ENCODE measurements around the gene TMED4. TPM values are rescaled to one million over a fixed set of nuclear protein-coding genes. Genes with fewer than 3 reads are reported as not detected.

TMED4 gene
- total RNA-seq, 3 donors from 2014 or later = 76.7 to 93.3 (median 84.9) TPM

DNA sequence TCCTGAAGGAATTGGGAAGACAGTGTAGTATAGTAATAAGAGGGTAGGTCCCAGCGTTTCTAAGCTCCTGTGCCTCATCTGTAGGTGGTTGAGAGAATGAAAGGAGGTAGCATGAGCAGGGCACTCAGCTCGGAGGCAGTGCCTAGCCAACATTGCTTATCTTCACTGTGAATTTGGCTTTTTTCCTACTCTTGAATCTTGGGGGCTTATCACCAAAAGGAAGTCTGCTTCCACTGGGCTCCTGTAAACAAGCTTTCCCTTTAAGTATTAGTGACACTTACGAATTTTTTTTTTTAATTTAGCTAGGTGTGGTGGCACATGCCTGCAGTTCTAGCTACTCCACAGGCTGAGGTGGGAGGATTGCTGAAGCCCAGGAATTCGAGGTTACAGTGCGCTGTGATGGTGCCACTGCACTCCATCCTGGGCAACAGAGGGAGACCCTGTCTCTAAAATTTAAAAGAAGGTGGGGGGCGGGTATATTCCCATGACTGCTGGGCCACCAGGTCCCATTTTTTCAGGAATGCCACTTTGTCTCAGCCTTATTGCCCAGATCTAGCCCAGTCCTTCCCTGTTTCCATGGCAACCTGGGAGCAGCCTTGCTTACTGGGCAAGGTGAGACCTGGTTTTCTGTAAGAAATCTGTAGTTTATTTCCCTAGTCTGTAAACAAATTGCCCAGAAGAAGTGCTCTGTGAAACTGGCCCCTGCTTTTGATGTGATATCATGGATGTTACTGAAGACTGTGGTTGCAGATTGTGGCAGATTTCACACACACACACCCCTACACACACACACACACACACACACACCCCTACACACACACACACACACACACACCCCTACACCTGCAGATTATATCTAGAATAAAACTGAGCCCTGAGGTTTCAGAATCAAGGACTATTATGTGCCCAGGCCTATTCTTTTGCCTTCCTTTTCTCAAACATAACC, 43.8 kb upstream of the TMED4 start:
- Histone ChIP-seq H3K4me3 (no peak overlapping the region), H3K4me1 (ENCODE audit: low read depth) (peaks cover 14% of the 10 kb centered on the region), H3K36me3 (ENCODE audit: low read depth) (peaks cover 6% of the 10 kb centered on the region), H3K9me3 (no peaks in the 10 kb centered on the region)
- DNase-seq = peak in 1 of 3 donors; percentile 7
- intact Hi-C loops (cut with DNase I, micrococcal nuclease) = no loop called here
- no peak for ATAC-seq
- no peak for TF ChIP-seq CTCF (IDR thresholded peaks at IDR 0.05)

DNA sequence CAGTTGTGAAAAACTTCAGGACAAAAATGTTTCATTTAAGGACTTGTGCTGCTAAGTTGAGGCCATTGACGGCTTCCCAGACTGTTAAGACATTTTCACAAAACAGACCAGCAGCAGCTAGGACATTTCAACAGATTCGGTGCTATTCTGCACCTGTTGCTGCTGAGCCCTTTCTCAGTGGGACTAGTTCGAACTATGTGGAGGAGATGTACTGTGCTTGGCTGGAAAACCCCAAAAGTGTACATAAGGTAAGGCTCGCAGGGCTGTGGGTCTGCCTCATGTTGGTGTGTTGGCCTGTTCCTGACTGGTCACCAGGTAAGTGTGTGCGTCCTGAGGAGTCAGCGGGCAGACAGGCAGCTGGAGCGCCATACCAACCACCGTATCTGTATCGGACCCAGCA, 42.3 kb upstream of the TMED4 start:
- Histone ChIP-seq H3K4me1 (ENCODE audit: low read depth) (peaks cover 21% of the 10 kb centered on the region), H3K36me3 (ENCODE audit: low read depth) (peaks cover 6% of the 10 kb centered on the region)
- TF ChIP-seq CTCF (IDR thresholded peaks at IDR 0.05) = no peak

GRCh38 chr7:44622342-44623151, 40.5 kb upstream of the TMED4 start:
- Histone ChIP-seq H3K4me3 (no peak overlapping the region), H3K36me3 (ENCODE audit: low read depth) (peaks cover 6% of the 10 kb centered on the region), H3K9me3 (no peaks in the 10 kb centered on the region), H3K4me1 (ENCODE audit: low read depth) (peaks cover 30% of the 10 kb centered on the region)
- TF ChIP-seq CTCF (IDR thresholded peaks at IDR 0.05) = no peak
- no peak for DNase-seq
- ATAC-seq = peak; percentile 82
- intact Hi-C loops (cut with DNase I, micrococcal nuclease) = no loop called here

More for the DNA sequence above, 42.3 kb upstream of the TMED4 start:
- no peak for ATAC-seq
- Histone ChIP-seq H3K9me3 (no peaks in the 10 kb centered on the region), H3K4me3 (no peak overlapping the region)
- intact Hi-C loops (cut with DNase I, micrococcal nuclease) = no loop called here
- peak in 1 of 3 donors; percentile 18 for DNase-seq

- H3K4me1 ChIP-seq (ENCODE audit: low read depth) = peaks cover 33% of the 10 kb centered on the region
- no peaks in the 10 kb centered on the region for H3K9me3 ChIP-seq
- no peak for TF ChIP-seq CTCF (IDR thresholded peaks at IDR 0.05)
- intact Hi-C loops (cut with DNase I, micrococcal nuclease) = no loop called here
- ATAC-seq (no peak), DNase-seq (peak in 1 of 3 donors; percentile 2)
- H3K4me3 ChIP-seq = no peak overlapping the region
- peaks cover 6% of the 10 kb centered on the region for H3K36me3 ChIP-seq (ENCODE audit: low read depth)
Measured at GRCh38 chr7:44621750-44622103, 39.7 kb upstream of the TMED4 start.

GRCh38 chr7:44621034-44621749, 39.2 kb upstream of the TMED4 start:
- Histone ChIP-seq H3K9me3 (no peaks in the 10 kb centered on the region), H3K4me3 (no peak overlapping the region), H3K36me3 (ENCODE audit: low read depth) (peaks cover 6% of the 10 kb centered on the region), H3K4me1 (ENCODE audit: low read depth) (peaks cover 33% of the 10 kb centered on the region)
- intact Hi-C loops (cut with DNase I, micrococcal nuclease) = no loop called here
- DNase-seq (no peak), ATAC-seq (peak; percentile 69)
- TF ChIP-seq CTCF (IDR thresholded peaks at IDR 0.05) = no peak

All from mucosa of descending colon (tissue), 3 donors.